Effector CD4-positive, alpha-beta T cell (primary cell): Measurements from ENCODE around the gene LLPH.

ENCODE experiments used
- DNase-seq: peaks from one replicate; pipeline ENCODE4 v3.0.0-alpha.2; 2020

LLPH gene

DNA sequence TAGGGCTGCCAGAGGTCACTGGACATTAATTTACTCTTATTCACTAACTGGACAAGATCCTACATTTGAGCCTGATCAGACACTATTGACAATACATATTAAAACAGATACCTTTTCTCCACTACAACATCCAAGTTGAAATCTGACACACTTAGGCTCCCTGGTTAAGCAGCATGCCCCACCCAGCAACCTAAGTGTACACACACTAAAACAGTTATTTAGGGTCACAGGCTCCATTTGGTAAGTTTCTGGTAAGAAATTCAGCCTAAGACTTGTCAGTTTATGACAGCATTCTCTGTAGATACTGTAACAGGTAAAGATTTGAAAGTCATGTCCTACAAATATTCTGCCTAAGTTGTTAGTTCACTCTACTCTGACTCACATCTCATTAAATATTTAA, 12.3 kb upstream of the LLPH start:
- DNase-seq, result no peak

DNA sequence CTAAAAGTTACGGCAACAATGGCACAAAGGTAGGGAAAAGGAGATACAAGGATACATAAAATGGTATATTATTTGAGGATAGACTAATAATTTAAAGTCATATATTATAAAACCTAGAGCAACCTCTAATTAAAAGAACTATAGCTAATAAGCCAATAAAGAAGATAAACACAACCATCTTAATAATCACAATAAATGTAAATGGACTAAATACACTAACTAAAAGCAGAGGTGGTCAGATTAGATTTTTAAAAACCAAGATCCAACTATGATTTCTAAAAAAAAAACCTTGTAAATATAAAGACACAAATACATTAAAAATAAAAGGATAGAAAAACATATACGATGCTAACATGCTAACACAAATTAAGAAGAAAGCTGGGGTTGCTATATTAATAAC, 10.7 kb upstream of the LLPH start:
- no peak for DNase-seq

DNA sequence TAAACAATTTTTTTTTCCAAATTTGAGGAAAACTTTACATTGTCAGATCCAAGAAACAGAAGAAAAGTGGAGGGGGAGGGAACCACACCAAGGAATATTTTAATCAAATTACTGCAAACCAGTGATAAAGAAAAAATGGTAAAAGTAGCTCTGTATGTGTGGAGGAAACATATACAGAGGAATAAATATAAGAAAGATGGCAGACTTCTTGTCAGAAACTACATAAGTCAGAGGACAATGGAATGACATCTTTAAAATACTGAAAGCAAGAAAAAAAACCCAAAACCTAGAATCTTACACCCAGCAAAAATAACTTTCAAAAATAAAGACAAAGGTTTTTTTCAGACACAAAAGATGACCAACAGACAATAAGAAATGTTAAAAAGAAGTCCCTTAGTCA, 10.2 kb upstream of the LLPH start:
- no peak for DNase-seq

DNA sequence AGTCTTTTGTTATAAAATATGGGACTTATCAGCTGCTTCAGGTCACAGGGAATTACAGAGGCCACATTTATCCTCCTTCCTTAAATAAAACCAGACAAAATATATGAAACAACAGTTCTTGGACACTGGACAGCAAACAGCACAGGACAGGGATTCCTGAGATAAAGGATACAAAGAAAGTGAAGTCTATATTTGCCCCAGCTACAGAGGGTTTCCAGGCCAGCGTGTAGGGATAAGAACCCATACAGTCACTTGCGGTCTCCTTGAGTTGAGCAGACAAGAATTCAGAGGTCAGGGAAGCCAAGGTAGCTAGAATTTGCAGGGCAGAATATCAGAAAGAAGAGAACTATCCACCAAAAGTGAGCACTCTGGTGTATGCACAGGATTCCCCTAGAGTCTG, 8.8 kb upstream of the LLPH start:
- no peak for DNase-seq

DNA sequence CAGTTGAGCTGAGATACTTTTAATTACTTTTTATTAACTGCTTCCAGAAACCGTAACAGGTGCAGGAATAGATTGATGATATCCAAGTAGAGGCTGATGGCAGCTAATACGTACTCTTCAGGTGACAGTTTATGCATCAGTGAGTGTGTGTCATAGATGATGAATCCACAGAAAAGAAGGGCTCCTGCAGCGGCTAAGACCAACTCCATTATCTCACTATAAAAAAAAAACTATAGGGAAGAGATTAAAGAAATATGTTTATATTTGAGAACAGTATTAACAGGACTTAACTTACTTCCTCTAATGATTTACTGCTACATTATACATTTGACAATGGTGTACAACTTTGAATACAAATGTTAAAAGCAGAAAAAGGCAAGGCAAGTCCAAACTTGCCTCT, 7.4 kb upstream of the LLPH start:
- no peak for DNase-seq

DNA sequence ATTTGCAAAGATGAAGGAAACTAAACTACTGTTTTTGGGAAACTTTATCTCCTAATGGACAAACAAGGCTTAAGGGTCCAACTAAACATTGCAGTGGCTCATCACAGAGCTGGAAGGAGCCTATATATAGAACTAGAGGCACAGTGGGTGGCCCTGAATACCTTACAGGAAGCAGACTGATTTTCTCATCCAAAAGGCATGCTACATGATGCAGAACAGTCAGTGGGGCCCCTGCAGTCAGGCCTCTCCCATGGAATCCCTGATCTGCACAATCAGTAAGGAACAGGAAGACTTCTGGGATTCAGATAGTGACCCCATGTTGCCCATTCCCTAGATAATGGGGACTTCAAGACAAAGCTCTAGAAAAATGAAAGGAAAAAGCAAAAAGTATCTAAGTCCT, 1.9 kb upstream of the LLPH start:
- DNase-seq, result no peak

DNA sequence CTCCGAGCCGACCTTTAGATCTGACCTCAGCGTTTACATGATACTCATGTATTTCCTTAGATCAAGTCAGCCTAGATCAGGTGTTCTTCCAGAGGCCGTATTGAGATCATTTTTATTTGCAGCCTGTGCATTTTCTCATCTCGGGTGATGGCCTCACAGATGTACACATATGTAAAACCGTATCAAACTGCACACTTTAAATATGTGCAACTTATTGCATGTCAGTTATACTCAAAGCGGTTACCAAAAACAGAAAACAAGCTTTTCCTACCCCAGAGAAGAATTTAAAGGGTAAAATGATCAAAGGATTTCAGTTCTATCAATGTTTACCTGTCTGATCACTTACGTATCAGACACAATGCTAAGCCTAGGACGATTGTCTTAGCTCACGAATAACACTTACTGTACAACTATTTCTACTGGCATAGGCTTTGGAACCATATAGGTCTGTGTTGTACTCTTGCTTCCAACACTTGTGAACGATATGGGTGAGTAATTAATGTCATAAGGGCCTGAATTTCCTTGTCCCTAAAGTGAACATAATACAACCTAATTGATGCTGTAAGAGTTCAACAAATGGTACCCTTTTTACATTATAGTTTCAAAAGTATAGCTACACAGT, 628 bp upstream of the LLPH start:
- no peak for DNase-seq

DNA sequence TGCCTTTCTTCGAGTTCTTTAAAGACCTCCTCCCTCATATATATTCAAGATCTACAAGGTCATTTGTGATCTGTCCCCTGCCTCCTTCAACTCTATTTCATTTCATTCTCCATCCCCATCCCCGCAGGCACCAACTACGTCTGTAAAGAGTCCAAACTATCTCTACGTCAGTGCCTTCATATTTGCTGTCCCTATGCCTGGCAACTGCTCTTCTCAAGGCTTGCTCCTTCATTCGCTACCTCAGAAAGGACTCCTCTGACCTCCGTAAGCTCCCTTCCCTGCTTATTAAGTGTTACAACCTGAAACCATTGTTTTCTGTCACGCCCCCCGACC, 650 bp downstream of the LLPH start:
- DNase-seq, result no peak

DNA sequence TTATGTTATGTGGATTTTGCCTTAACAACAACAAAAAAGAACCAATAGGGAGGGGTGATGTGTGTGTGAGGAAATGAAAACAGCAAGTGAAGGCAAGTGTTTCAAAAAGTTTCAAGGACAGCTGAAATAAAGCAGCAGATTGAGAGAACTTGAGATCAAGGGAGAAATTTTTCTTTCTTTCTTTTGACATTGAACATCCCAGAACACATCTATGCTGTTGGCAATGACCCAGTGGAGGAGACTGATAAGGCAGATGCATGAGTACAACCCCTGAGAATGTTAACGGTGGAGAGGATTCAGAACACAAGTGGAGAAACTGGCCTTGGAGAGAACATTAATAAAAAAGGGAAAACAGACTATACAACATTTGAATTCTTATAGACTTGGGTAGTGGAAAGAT, 2.9 kb downstream of the LLPH start:
- no peak for DNase-seq

DNA sequence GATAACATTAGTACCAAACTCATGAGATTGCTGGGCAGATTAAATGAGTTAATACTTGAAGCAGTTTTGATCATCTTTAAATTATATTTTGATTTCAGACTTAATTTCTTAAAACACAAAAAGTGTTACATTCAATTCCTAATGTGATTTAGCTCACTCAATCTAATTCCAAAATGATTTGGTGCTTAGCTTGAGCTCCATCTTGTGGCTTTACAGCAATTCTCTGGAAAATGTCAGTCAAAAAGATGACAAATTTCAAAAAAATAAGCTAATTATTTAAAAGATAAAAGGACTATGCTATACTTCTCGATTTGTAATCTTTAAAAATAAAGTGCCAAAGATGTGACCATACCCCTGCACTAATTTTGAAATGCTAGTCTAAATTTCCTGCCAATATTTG, 10.1 kb downstream of the LLPH start:
- no peak for DNase-seq

DNA sequence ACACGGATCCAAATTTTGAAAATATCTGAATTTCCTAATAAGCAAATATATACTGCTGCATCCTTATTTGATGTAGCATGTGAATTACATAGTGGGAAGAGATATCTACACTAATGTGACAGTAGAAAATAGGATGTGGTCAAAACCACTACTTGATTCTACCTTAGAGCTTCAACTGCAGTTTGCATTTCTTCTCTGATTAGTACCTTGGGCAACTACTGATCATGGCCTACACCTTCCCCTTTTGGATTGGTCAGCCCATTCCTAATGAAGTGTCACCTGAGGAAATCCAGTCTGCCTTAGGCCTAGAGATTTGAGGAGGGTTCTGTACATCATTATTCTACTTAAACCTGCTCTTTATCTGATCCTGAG, 10.7 kb downstream of the LLPH start:
- DNase-seq, result no peak

DNA sequence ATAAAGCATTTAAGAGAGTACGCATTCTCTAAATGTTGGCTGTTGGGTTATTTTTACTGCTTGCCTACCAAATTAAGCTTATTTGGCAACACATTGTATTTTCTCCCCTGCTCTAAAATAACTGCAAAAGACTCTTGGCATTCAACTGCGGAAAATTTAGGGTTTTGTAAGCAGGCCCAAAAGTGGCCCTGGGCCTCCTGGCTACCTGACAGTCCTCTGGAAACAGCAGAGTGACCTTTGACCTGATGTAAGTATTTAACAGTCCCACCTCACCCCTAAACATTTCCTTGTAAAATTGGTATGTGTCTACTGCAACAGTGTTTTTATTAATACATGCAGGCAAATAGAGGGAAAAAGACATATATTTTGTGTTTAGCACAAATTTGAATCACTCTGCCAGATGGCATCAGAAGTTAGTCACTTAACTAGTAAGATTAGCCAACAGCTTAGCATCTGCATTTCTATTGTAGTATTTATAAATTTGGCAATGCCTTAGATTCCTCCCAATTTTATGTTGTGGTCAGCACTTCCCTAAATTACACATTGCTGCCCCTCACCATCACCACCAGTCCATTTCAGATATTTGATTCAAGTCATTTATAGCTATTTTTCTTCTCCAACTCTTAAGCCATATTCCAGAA, 11.2 kb downstream of the LLPH start:
- no peak for DNase-seq

DNA sequence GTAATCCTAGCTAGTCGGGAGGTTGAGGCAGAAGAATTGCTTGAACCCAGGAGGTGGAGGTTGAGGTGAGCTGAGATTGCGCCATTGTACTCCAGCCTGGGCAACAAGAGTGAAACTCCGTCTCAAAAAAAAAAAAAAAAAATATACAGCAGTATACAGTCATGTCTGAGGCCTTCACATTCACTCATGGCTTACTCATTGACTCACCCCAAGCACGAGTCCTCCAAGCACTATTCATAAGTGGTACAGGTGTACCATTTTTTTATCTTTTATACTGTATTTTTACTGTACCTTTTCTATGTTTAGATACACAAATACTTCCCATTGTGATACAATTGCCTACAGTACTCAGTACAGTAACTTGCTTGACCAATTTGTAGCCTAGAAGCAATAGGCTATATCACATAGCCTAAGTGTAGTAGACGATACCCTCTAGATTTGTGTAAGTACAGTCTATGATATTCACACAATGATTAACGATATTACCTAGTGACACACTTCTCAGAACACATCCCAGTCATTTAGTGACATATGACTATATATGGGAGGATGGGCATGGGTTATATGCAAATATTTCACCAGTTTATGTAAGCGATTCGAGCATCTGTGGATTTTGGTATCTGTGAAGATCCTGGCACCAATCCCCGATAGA, 12.2 kb downstream of the LLPH start:
- no peak for DNase-seq

DNA sequence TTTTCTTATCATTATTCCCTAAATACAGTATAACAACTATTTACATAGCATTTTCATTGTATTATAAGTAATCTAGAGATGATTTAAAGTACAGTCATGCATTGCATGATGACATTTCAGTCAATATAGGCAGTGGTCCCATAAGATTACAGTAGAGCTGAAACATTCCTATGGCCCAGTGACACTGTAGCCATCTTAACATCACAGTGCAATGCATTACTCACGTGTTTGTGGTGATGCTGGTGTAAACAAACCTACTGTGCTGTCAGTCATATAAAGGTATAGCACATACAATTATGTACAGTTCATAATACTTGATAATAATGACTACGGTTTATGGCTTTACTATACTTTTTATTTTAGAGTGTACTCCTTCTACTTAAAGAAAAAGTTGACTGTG, 13.3 kb downstream of the LLPH start:
- DNase-seq, result no peak

DNA sequence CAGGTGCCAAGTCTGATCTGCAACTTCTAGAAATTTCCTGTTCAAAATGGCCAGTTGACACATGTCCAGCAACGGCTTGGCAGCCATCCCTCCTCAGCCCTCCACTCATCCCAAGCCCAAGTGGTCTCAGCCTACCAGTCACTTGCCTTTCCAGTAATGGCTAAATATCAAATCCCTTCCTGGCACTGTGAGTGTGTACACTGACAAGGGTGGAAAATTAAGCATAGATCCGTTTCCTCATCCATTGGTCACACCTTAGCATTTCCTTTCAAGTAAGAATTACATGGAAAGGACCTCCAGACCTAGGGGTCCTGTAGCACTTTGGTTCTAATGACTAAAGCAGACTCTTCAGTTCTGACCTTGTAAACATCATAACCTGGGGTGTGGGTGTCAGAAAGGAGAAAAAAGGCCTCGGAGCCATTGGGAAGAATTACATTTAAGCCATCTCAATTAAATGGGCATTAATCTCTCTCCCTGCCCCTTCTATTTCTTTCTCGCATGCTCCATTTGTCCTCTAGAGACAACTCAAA, 15.4 kb downstream of the LLPH start:
- DNase-seq, result no peak

DNA sequence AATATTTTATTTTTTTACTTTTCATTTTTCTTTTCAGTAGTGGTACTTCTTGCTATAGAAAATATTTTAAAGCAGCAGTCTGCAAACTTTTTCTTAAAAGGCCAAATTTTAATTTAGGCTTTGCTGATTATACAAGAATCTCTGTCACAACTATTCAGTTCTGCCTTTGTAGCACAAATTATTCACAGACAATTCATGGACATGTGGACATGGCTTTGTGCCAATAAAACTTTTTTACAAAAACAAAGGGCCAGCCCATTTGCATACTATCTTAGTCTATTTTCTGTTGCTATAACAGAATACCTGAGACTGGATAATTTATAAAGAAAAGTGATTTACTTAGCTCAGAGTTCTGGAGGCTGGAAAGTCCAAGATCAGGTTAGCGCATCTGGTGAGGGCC, 17.1 kb downstream of the LLPH start:
- DNase-seq, result no peak

DNA sequence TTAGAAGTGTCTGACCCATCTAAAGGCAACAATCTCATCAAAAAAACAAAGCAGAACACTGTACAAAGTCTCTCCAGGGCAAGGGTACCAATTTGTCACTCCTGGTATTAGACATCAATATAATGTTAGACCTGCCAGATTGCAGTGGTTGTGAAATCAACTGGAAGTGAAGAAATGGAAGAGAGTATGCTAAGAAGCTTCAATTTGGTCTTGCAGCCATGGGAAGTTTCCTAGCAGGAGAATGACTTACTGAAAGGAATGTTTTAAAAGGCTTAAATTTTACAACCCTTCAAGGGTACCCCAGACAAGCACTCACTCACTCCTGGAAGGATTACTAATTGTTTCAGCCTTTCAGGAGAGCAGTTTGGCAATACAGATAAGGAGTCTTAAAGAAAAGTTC, 18.9 kb downstream of the LLPH start:
- no peak for DNase-seq

DNA sequence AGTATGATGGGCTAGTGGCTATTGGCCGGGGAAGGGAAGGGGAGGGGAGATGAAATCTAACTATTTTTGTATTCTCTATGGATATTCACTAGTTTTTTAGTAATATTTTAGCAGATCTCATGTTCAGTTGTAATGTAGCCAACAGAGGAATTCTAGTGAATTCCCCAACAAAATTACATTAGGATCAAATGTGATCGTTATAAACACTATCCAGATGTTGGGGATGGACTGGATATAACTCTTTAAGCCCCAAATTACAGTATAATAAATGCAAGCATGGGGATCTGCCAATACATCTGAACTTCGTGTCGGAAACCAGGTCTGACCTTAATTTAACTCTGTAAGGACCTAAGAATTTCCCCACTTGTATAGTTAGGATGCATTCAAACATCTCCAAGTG, 21.5 kb downstream of the LLPH start:
- DNase-seq, result no peak

DNA sequence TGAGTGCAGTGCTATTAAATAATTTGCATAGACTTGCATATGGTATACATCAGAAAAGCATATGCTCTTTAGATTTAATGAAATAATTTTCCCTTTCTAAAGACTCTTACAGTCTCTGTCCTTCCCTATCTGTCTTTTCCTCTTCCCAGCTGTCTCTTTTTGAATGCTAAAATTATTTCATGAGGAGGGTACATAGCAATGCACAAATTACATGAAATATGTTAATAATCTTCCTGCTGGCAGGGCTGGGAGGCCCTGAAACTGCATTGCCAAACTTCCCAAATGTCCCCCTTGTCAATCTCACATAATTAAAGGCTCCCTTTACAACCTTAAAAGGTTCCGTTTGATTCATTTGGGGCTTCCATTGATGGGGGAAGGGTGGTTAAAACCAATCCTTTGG, 22.2 kb downstream of the LLPH start:
- no peak for DNase-seq

DNA sequence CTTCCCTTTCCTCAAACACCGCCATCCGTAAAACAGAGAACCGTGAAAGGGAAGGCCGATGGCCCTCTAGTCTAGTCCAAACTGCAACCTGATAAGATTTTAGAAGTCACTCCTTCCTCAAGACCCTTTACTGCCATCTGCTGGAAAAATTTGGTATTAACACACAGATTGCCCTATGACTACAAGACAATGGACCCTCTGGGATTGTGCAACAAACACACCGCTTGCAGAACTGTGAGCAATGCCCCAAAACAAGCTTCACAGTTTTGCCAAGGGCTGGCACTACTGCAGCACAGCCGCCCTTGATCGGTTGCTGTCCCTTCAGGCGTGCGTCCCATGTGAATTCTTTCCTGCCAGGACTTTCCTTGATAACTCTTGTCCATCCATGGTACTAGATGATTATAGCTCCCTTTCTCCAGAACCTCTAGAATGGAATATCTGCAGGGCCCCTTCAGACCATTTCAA, 23.1 kb downstream of the LLPH start:
- peak; percentile 55 for DNase-seq

DNA sequence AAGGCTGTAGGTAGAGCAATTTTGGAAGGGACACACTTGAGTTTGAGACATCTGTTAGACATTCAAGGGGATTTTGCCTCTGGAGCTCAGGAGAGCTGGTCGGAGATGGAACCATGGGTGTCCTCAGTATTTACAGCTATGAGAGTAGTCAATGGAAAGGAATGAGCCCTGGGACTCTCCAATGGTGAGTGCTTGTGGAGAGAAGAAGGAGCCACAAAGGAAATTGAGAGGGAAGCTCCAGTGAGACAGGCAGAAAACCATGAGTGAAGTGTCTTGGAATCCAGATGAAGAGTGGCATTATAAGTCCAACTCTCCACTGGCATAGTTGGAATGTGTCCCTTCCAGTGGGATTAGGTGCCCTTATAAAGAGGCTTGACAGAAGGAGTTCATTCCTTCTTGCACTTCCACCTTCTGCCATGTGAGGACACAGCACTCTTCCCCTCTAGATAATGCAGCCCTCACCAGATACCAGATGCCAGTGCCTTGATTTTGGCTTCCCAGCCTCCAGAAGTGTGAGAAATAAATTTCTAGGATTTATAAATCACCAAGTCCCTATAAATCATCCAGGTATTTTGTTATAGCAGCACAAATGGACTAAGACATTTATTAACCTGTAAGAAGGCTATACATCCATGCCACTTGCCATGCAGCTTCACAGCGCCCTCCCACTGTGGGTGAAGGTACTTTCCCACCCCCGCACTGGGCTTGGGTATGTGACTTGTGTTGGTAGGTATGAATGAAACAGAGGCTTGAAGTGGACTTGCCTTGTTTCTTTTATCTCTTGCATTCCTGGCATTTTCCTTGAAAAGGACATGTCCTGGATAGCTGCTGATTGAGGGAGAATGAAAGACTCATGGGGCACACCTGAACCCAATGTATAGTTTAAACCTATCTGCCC, 27.3 kb downstream of the LLPH start:
- DNase-seq, result no peak

DNA sequence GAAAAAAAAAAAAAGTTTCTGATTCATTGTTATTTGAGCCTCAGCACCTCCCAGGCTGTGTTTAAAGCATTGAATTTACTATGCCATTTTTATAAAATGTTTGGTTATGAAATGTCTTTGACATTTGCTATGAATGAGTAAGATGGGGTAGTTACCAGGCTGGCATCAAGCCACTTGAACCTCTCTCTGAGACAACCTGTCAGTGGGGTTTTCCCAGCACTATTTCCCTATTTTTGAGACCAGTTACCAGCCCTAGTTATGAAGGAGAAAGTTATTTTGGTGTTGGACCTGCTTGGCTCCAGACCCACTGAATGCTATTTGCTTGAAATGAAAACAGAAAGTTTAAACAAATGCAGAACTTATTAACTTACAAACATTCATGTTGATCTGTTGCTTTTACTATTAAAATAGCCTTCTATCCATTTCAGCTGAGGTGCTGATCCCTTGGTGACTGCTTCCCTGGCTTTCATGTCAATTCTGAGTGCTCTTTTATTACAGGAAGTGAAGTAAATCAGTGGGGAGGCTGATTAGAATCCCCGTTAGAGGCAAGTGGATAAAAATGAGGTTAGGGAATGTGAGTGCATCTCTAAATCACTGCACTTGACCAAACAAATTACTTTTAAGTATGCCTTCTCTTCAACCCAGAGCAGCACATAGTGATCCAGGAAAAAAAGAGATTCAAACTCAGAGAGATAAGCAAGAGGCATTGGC, 37.8 kb downstream of the LLPH start:
- no peak for DNase-seq

DNA sequence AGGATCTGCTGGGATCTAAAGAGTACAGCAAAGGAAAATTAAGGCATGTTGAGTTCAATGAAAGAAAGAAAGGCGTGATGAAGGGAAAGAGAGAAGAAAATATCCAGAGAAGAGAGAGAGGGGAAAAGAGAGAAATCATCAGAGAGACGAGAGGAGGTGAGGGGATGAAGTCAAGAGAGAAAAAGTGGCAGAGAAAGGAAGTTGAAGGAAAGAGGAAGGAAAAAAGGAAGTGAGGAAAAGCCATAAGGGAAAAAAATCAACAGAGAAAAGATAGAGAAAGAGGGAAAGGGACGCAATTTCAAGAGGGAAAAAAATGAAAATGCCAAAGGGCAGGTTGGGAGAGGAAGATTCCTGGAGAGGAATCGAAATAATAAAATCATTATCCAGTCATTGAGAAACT, 40.4 kb downstream of the LLPH start:
- no peak for DNase-seq
